GM21717 (cell line): Measurements from ENCODE around the gene GNGT1.
"Not testable (repeated sequence)": the region's sequence is repeated elsewhere in the genome, so short reads cannot be mapped to it uniquely, and the experiment has no call there.

Source experiments
- ATAC-seq: cut with Tn5 transposase; IDR thresholded peaks from one replicate; pipeline ENCODE4 v1.9.1; 2021; ENCODE audit warnings: mild to moderate bottlenecking, moderate library complexity; ENCODE audit not compliant: unreplicated experiment

Gene GNGT1

GRCh38 chr7:93902777-93903423 lies 3.5 kb upstream of the GNGT1 start:
- no peak for ATAC-seq

GRCh38 chr7:93910076-93910994 lies 4.0 kb downstream of the GNGT1 start:
- no peak for ATAC-seq

- not testable (repeated sequence) for ATAC-seq
Measured at GRCh38 chr7:93911242-93911641, 4.9 kb downstream of the GNGT1 start.

- ATAC-seq = not testable (repeated sequence)
Measured at GRCh38 chr7:93911661-93912060, 5.3 kb downstream of the GNGT1 start.

GRCh38 chr7:93913197-93913596 lies 6.8 kb downstream of the GNGT1 start:
- no peak for ATAC-seq

- ATAC-seq = no peak
Measured at GRCh38 chr7:93914581-93915066, 8.3 kb downstream of the GNGT1 start.

GRCh38 chr7:93915206-93915842 lies 9.0 kb downstream of the GNGT1 start:
- ATAC-seq = not testable (repeated sequence)

GRCh38 chr7:93915888-93916287 lies 9.5 kb downstream of the GNGT1 start:
- ATAC-seq = not testable (repeated sequence)

GRCh38 chr7:93916315-93916714 lies 9.9 kb downstream of the GNGT1 start:
- ATAC-seq = not testable (repeated sequence)

- no peak for ATAC-seq
Measured at GRCh38 chr7:93920496-93921182, 14.3 kb downstream of the GNGT1 start.

- ATAC-seq = no peak
Measured at GRCh38 chr7:93921186-93921585, 14.8 kb downstream of the GNGT1 start.

GRCh38 chr7:93921607-93922566 lies 15.5 kb downstream of the GNGT1 start, which contains the start of gene GNG11:
Gene GNG11 (plus strand): TSS chr7:93921735. CDS start chr7:93922138, 403 bp downstream.
- peak; percentile 90 for ATAC-seq

GRCh38 chr7:93923296-93923695 lies 16.9 kb downstream of the GNGT1 start:
- no peak for ATAC-seq

- no peak for ATAC-seq
Measured at GRCh38 chr7:93923942-93924341, 17.6 kb downstream of the GNGT1 start.

- no peak for ATAC-seq
Measured at GRCh38 chr7:93926800-93927199, 20.4 kb downstream of the GNGT1 start.

- ATAC-seq = no peak
Measured at GRCh38 chr7:93927585-93927984, 21.2 kb downstream of the GNGT1 start.

- ATAC-seq = no peak
Measured at GRCh38 chr7:93931655-93932054, 25.3 kb downstream of the GNGT1 start.

- no peak for ATAC-seq
Measured at GRCh38 chr7:93933156-93933555, 26.8 kb downstream of the GNGT1 start.

- no peak for ATAC-seq
Measured at GRCh38 chr7:93935102-93935501, 28.7 kb downstream of the GNGT1 start.

GRCh38 chr7:93937818-93938217 lies 31.5 kb downstream of the GNGT1 start:
- no peak for ATAC-seq
